ENCODE results near the gene MORN3.
"Not testable (repeated sequence)": the region's sequence is repeated elsewhere in the genome, so short reads cannot be mapped to it uniquely, and the experiment has no call there.

MORN3 gene

DNA sequence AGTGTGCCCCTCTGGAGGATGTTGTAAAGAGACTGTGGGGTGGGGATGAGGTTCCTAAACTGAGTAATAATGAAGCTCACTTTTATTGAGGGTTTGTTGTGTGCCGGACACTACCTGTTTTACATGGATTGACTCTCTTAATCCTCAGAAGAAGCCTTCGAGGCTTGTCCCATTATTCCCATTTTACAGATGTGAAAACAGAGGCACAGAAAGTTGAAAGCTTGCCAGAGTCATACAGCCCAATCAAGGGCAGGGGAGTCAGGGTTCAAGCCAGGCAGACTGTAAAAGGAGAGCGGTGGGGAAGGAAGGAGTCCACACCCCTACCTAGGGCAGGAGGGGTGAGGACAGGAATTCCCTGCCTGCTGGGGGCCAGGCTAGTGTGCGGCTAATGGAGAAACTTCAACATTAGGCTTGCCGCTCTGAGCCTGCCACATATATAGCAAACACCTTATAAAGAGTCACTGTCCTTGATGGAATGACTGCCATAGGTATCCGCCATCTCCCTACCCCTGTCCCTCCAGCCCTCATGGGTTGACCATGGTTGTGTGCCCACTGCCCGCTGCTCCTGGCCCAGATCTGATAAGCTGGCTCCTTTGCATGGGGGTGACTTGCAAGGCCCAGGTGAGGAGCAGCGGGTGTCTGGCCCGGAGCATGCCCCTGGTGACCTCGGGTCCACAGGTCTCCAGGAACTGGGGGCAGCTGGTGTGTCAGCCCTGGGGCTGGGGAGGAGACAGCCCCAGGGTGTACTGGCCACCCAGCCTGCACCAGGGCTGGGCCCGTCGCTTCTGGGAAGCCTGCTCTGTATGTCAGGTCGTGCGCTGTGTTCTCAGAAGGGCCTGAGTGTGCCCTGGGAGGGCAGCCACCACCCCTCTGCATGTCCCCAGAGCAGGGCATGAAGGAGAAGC lies 30.9 kb downstream of the MORN3 start:
- DNase-seq (ENCODE audit: low spot score) = no peak

DNA sequence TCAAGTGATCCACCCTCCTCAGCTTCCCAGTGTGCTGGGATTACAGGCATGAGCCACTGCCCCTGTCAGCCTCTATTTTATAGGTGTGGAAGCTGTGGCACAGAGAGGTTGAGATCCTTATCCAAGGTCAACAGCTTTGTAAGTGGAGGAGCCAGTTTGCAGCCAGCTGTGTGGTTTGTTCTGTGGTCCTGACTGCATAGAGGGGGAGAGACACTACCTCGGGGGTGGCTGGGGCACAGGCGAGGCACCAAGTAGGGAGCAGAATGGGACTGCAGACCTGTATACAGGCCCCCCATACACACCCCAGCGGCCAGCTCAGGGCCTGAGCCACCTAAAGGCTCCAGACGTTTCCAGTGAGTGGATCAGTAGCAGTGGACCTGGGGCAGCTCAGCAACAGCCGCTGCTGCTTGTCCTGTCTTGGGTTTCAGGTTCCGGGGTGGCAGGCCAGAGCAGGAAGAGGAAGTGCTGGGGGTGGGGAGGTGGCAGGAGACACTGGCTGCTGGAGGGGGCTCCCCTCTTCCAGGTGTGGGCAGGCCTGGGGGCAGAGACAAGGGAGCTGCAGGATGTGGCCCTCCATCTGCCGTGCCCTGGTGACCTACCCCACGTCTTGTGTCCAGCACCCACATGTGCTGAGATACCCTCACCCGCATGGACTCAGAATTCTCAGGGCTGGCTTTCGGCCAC lies 32.1 kb downstream of the MORN3 start:
- no peak for DNase-seq (ENCODE audit: low spot score)

DNA sequence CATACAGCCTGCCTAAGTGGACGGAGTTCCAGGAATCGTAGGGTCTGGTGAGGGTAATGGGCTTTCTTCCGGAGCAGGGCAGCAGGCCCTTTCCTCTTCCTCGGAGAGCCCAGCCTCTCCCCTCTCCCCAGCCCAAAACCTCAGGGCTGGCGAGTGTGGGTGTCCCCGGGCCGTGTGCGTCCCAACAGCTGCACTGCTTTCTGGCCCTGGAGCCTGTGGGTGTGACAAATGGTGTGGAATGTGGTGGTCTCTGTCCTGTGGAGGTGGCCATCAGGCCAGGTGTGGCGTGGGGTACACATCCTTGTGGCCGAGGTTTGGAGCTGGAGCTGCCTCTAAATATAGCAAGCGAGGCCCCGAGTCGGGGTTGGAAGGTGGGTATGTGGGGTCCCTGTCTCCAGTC lies 34.6 kb downstream of the MORN3 start:
- DNase-seq (ENCODE audit: low spot score) = no peak

DNA sequence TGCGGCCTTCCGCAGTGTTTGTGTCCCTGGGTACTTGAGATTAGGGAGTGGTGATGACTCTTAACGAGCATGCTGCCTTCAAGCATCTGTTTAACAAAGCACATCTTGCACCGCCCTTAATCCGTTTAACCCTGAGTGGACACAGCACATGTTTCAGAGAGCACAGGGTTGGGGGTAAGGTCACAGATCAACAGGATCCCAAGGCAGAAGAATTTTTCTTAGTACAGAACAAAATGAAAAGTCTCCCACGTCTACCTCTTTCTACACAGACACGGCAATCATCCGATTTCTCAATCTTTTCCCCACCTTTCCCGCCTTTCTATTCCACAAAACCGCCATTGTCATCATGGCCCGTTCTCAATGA lies 35.6 kb downstream of the MORN3 start:
- not testable (repeated sequence) for DNase-seq (ENCODE audit: low spot score)

DNA sequence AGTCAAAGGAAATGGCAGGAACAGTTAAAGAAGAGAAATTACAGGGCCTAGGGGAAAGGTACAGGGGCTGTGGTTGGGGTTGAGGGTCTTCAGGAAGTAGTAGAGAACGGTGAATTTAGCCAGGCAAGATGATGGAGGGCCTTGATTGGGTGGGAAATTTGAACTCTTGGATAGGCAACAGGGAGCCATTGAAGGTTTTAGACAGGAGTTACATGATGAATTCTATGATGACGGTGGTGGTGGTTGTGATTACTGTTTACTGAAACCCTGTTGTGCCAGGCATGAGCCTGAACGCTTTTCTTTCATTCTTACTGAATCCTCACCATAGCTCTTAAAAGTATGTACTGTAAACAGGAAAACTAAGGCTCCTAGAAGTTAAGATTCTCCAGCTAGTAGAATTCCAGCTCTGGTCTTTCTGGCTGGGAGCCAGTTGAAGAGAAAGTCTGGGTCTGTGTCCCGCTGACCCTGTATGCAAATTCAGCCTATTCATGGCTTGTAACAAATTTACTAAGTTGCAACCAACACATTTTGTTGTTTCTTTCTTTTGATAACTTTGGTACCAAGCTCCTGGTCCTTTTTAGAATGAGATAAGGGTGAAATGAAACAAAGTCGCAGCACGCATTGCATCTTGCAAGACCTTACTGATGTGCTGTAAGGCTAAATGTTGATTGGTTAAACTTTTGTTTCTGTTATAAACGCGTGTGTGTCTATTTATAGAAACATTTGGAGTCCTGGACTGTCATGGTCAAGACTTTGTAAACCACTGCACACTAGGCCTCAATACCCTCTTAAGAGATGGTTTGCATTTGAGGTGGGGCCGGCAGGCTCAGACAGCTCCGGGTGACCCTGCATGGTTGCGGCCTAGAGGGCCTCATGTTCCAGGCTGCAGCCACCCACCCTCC lies 37.1 kb downstream of the MORN3 start:
- no peak for DNase-seq (ENCODE audit: low spot score)

- no peak for DNase-seq (ENCODE audit: low spot score)
Measured at GRCh38 chr12:121630791-121631355, 38.6 kb downstream of the MORN3 start.

- no peak for DNase-seq (ENCODE audit: low spot score)
Measured at GRCh38 chr12:121628536-121628935, 40.9 kb downstream of the MORN3 start.

DNA sequence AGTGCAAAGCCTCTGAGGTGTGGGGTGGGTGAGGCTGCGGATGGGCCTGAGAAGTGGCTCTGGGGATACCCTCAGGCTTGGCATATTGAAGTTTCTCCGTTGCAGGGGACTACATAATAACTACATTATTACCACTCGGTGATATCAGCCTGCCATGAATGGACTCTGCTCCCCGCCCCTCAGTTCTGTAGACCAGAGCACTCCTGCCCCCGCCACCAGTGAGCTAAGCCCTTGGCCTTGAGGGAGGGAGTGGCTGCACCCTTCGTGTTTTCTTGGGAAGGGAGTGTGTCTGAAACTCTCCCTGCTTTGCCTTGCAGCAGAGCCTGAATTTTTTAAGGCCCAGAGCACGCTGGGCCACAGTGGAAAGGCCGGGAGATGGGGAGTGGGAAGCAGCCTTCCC lies 41.4 kb downstream of the MORN3 start:
- DNase-seq (ENCODE audit: low spot score) = no peak

GRCh38 chr12:121626853-121627640 lies 42.4 kb downstream of the MORN3 start:
- DNase-seq (ENCODE audit: low spot score) = peak; percentile 61

- DNase-seq (ENCODE audit: low spot score) = peak; percentile 88
Measured at GRCh38 chr12:121626087-121626852, 43.2 kb downstream of the MORN3 start, which contains the start of gene ORAI1. Gene ORAI1, plus strand, starts transcription at chr12:121626530.

- DNase-seq (ENCODE audit: low spot score) = no peak
Measured at GRCh38 chr12:121620333-121620891, 49.0 kb downstream of the MORN3 start.

DNA sequence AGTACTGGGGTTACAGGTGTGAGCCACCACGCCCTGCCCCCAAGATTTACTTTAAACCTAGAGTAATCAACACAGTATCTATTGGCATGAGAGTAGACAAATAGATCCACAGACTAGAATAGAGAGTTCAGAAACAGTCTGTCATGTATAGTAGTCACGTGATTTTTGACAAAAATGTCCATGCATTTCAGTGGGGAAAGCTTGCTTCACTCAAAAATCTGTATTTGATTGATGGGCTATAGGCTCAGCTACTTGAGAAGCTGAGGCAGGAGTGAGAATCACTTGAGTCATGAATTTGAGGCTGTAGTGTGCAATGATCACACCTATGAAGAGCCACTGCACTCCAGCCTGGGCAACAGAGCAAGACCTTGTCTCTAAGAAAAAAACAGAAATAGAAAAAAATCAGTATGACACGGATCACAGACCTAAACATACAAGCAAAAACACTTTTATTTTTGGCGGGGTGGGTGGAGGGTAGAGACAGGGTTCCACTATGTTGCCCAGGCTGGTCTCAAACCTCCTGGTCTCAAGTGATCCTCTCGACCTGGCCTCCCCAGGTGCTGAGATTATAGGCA lies 50.7 kb downstream of the MORN3 start:
- DNase-seq (ENCODE audit: low spot score) = no peak

GRCh38 chr12:121614872-121615467 lies 54.5 kb downstream of the MORN3 start:
- no peak for DNase-seq (ENCODE audit: low spot score)

- no peak for DNase-seq (ENCODE audit: low spot score)
Measured at GRCh38 chr12:121613462-121613861, 56.0 kb downstream of the MORN3 start.

GRCh38 chr12:121611306-121611705 lies 58.1 kb downstream of the MORN3 start:
- no peak for DNase-seq (ENCODE audit: low spot score)

- no peak for DNase-seq (ENCODE audit: low spot score)
Measured at GRCh38 chr12:121610239-121611149, 59.0 kb downstream of the MORN3 start.

DNA sequence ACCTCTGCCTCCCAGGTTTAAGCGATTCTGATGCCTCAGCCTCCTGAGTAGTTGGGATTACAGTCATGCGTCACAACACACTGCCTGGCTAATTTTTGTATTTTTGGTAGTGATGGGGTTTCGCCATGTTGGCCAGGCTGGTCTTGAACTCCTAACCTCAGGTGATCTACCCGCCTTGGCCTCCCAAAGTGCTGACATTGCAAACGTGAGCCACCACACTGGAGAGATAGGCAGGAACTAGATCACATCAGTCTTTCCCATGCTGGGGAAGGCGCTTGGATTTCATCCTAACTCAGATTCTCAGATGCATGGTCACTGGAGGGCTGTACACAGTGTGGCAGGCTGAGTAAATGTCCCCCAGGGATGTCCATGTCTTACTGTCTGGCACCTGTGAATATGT lies 61.2 kb downstream of the MORN3 start:
- no peak for DNase-seq (ENCODE audit: low spot score)

DNA sequence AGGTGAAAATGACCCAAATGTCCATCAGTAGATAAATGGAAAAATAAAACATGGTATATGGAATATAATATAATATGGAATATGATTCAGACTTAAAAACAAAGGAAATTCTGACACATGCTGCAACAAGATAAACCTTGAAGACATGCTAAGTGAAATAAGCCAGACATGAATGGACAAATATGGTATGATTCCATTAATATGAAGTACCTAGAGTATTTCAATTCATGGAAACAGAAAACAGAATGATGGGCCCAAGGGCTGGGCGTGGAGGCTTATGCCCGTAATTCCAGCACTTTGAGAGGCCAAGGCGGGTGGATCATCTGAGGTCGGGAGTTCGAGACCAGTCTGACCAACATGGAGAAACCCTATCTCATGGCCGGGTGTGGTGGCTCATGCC lies 65.9 kb downstream of the MORN3 start:
- no peak for DNase-seq (ENCODE audit: low spot score)

All from HuH-7.5 (cell line).